Measurements from ENCODE around the gene CDH13.
A peak's percentile ranks its signal among the peaks of the same experiment; 100 is the strongest.

Gene CDH13

DNA sequence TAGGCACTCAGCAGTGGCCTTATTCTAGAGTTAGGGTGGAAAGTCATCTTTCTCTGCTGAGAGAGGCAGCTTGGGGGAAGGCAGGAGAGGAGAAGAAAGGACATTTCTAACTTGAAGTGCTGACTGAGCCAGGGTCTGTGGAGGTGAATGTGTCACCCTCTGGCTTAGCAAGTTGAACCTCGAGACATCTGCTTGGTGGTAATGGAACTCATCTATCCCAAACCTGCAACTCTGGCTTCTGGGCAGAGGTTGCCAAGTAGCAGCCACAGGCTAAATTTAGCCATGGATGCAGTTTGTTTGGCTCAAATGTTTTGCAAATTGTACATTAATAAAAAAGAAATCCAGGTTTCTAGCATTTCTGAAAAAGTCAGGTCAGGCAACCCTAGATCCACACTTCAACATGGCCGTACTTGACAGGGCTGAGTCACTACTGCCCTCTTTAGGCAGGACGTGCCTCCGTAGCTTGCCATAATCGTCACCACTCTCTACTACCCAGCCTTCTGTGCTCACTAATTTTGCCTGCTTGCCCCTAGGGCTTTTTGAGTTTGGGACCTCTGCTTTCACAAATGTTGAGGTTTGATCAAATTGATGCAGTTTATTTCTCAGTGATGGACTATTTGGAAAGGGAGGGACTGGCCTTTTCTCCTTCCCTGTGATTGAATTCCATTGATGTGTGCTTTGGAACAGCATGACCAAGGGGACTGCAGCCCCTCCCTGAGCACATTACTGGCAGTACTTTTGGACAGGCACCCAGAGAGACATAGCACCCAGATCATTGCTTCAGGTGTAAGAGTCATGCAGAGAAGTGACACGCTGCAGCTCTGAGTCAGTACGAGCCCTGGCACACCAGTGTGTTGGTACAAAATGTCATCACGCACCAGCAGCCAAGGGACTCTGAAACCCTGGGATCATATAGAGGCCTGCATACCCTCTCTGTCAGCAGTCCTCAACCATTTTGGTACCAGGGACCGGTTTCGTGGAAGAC lies 5.2 kb downstream of the CDH13 start:
- no peak overlapping the region for H3K4me3 ChIP-seq (replicated peaks; ENCODE audit: low read depth, low read length)
- TF ChIP-seq, protein P1, sequence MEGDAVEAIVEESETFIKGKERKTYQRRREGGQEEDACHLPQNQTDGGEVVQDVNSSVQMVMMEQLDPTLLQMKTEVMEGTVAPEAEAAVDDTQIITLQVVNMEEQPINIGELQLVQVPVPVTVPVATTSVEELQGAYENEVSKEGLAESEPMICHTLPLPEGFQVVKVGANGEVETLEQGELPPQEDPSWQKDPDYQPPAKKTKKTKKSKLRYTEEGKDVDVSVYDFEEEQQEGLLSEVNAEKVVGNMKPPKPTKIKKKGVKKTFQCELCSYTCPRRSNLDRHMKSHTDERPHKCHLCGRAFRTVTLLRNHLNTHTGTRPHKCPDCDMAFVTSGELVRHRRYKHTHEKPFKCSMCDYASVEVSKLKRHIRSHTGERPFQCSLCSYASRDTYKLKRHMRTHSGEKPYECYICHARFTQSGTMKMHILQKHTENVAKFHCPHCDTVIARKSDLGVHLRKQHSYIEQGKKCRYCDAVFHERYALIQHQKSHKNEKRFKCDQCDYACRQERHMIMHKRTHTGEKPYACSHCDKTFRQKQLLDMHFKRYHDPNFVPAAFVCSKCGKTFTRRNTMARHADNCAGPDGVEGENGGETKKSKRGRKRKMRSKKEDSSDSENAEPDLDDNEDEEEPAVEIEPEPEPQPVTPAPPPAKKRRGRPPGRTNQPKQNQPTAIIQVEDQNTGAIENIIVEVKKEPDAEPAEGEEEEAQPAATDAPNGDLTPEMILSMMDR (IDR thresholded peaks at IDR 0.05; ENCODE audit: low read length, missing control alignments): peak; percentile 30
- no peak for DNase-seq (ENCODE audit: low read depth)

DNA sequence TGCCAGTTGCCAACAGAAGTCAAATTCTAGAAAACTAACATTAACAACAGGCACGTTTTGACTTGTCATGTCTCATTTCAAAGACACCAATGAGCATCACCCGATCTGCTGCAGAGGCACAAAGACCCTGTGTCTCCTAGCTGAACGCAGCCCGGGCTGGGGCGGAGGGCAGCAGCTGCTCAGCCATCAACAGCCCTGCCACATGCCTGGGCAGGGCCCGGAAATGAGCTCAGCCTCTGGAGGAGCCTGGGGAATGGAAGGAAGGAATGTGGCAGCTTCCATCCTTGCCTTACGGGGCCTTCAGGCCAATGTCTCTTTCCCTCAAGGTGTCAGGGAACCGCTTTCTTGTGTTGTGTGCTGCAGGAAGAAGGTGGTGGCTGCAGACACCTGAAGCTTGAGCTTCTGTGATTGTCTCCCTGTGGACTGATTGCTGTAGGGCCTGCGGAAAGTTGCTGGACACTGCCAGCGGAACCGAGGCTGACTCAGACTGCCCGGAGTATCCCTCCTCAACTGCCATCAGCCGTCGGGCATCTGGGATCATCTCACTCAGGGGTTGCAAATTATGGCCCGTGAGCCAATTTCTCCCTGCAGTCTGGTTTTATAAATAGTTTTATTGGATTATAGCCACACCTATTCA lies 7.3 kb downstream of the CDH13 start:
- DNase-seq (ENCODE audit: low read depth): peak; percentile 62
- H3K4me3 ChIP-seq (replicated peaks; ENCODE audit: low read depth, low read length): no peak overlapping the region
- TF ChIP-seq, protein P1 (IDR thresholded peaks at IDR 0.05; ENCODE audit: low read length, missing control alignments): no peak

DNA sequence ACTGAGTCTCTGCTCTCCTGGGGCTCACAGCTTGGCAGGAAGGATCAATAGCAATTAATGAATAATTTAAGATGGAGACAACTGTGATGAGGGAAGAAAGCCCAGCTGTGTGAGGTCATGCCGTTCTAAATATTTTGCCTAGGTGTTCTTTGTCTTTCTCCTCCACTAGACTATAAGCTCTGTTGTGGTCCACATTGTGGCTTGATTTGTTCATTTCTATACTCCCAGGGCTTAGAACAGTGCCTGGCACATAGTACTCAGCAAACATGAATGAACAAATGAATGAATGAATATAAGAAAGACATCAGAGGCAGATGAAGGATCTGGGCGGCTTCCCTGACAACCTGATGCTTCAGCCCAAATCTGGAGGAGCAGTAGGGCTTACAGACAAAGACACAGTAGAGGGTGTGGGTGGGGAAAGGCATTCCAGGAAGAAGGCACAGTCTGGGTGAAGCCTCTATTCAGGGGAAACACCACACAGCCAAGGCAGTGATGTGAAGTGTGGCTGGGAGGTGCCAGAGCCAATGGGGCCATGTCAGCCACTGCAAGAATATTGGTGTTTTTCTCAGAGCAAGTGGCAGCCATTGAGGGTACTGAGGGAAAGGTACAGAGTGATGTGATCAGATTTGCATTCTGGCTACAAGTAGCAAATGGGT lies 8.3 kb downstream of the CDH13 start:
- no peak for DNase-seq (ENCODE audit: low read depth)
- TF ChIP-seq, protein P1 (IDR thresholded peaks at IDR 0.05; ENCODE audit: low read length, missing control alignments): no peak
- H3K4me3 ChIP-seq (replicated peaks; ENCODE audit: low read depth, low read length): no peak overlapping the region

DNA sequence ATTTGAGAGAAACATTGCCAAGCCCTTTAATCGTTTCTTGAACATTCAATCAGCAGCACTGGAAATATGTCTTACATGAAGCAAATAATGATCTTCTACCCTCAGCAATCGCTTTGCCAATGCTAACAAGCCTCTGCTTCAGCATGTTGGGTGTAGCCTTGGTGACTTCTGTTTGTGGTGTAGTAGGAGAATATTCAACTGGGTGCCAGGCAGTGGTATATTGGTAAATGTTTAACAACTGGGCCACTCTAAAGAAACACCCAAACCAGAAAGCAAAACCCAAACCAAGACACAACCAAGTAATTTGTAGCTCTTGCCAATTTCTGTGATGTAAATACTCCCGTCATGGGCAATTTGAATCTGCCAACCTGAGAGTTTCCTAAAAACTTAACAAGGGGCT lies 9.7 kb downstream of the CDH13 start:
- no peak for DNase-seq (ENCODE audit: low read depth)
- TF ChIP-seq, protein P1 (IDR thresholded peaks at IDR 0.05; ENCODE audit: low read length, missing control alignments): no peak
- H3K4me3 ChIP-seq (replicated peaks; ENCODE audit: low read depth, low read length): no peak overlapping the region

DNA sequence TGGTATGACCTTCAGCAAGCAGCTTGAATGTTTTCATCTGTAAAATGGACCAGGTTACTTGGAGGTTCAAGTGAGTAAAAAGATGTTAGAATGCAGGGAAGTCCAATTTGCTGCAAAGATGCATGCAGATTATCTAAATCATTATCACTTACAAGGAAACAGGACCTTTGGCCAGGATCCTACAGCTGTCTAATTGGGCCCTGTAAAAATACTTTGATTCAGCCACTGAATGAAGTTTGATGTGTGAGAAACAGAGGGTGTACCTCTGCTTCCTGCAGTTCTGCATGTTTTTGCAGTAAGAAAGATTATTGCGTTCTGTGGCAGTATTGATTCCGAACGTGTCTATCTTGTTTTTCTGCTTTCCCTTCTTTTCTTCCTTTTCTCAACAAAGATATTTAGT lies 10.2 kb downstream of the CDH13 start:
- H3K4me3 ChIP-seq (replicated peaks; ENCODE audit: low read depth, low read length): no peak overlapping the region
- no peak for DNase-seq (ENCODE audit: low read depth)
- TF ChIP-seq, protein P1 (IDR thresholded peaks at IDR 0.05; ENCODE audit: low read length, missing control alignments): no peak

DNA sequence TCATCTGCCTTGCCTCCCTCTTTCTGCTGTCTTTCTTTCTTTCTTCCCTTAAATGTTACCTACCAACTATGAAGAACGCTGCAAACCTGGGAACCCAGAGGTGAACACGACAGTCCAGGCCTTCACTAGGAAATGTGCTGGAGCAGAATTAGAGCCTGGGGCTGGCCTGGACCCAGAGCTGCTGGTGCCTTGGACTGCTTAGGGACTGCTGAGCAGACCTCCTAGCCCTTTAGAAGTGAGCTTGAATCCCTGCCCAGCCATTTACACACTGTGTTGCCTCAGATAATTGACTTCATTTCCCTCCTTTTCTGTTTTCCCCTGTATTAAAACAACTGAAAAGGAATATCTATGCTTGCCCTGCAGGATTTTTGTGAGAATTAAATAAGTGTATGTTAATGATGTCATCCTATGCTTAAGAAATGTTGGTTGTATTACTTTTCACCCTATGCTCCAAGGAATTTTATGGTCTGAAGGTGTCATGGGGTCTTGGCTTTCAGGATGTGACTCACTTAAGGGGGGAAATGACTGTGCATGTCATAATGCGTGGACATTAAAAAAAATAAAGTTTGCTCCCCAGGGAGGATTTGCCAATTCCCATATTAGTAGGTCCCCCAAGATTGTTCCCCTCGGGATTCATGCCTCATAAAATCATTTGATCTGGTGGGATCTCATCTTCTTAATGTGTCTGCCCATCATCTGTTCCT lies 11.5 kb downstream of the CDH13 start:
- peak; percentile 91 for DNase-seq (ENCODE audit: low read depth)
- TF ChIP-seq, protein P1 (IDR thresholded peaks at IDR 0.05; ENCODE audit: low read length, missing control alignments): no peak
- no peak overlapping the region for H3K4me3 ChIP-seq (replicated peaks; ENCODE audit: low read depth, low read length)

All from fibroblast of pulmonary artery (primary cell).